PC-9 (cell line): ENCODE data around the gene NMB. TPM values are rescaled to one million over a fixed set of nuclear protein-coding genes. Genes with fewer than 3 reads are reported as not detected.
"Not testable (repeated sequence)": the region's sequence is repeated elsewhere in the genome, so short reads cannot be mapped to it uniquely, and the experiment has no call there.

Experiments
- BruUV-seq: library from RNA; stranded (reverse); fragments of 400-500 nt; replicated peaks from 2 replicates; lab custom pipeline; 2021; lab: Mats Ljungman, UMichigan
- CTCF ChIA-PET: fragments of 300-600 bp; sonication (Branson Sonifier 250); formaldehyde crosslinking; loops from one replicate; lab custom pipeline; 2022; ENCODE audit warnings: antibody characterized with exemption; lab: Charles Lee
- POLR2A ChIA-PET: fragments of 300-600 bp; sonication (Branson Sonifier 250); formaldehyde crosslinking; loops from one replicate; lab custom pipeline; 2022; ENCODE audit warnings: antibody characterized with exemption; ENCODE audit not compliant: unreplicated experiment; lab: Charles Lee
- DNase-seq, 2 experiments: peaks; one replicate each; pipeline versions ENCODE4 v3.0.0 to v3.0.0-alpha.2; 2015 to 2022; ENCODE audit warnings: mixed read lengths in 1 of 2
- H2AFZ ChIP-seq: fragments of 200-600 bp; sonication (generic); 2 replicates; pipeline ENCODE4 v1.8.1; 2017; ENCODE audit warnings: antibody characterized with exemption
- H3F3A ChIP-seq: fragments of 200-600 bp; sonication (generic); 2 replicates; pipeline ENCODE4 v1.8.1; 2017; ENCODE audit warnings: antibody characterized with exemption, mild to moderate bottlenecking, low read depth; ENCODE audit not compliant: insufficient read depth
- H3K27ac ChIP-seq: fragments of 200-600 bp; sonication (generic); 2 replicates; pipeline ENCODE4 v1.6.1; 2016; ENCODE audit warnings: mixed run types
- H3K27me3 ChIP-seq: fragments of 200-600 bp; sonication (generic); 2 replicates; pipeline ENCODE4 v1.6.1; 2016; ENCODE audit warnings: low read depth, mixed run types; ENCODE audit not compliant: insufficient read depth
- H3K36me3 ChIP-seq: fragments of 200-600 bp; sonication (generic); 2 replicates; pipeline ENCODE4 v1.6.1; 2016; ENCODE audit warnings: low read depth, mixed run types
- H3K4me1 ChIP-seq: fragments of 200-600 bp; sonication (generic); replicated peaks from 2 replicates; pipeline ENCODE4 v1.6.1; 2016; ENCODE audit warnings: mixed run types; ENCODE audit not compliant: insufficient read depth
- H3K4me2 ChIP-seq: fragments of 200-600 bp; sonication (generic); 2 replicates; pipeline ENCODE4 v1.6.1; 2017; ENCODE audit warnings: mixed run types
- H3K4me3 ChIP-seq: fragments of 200-600 bp; sonication (generic); 2 replicates; pipeline ENCODE4 v1.6.1; 2016; ENCODE audit warnings: mixed run types
- H3K79me2 ChIP-seq: fragments of 200-600 bp; sonication (generic); 2 replicates; pipeline ENCODE4 v1.6.1; 2017; ENCODE audit warnings: low read depth, mixed run types
- H3K9me2 ChIP-seq: fragments of 200-600 bp; sonication (generic); 2 replicates; pipeline ENCODE4 v1.8.1; 2017; ENCODE audit warnings: mild to moderate bottlenecking; ENCODE audit not compliant: insufficient read depth
- H3K9me3 ChIP-seq: fragments of 200-600 bp; sonication (generic); 2 replicates; pipeline ENCODE4 v1.8.1; 2016; ENCODE audit warnings: low read depth; ENCODE audit not compliant: insufficient read depth
- H4K20me1 ChIP-seq: fragments of 200-600 bp; sonication (generic); 2 replicates; pipeline ENCODE4 v1.8.1; 2017; ENCODE audit not compliant: insufficient read depth
- CTCF ChIP-seq: fragments of 200-600 bp; sonication (generic); conservative IDR thresholded peaks from 2 replicates; pipeline ENCODE4 v1.6.1; 2017; ENCODE audit warnings: mixed run types, antibody characterized with exemption, mild to moderate bottlenecking, moderate library complexity
- EZH2 ChIP-seq: fragments of 200-600 bp; sonication (generic); IDR thresholded peaks from 2 replicates; pipeline ENCODE4 v1.8.0; 2017; ENCODE audit warnings: antibody characterized with exemption, low read depth
- intact Hi-C: fragments of 100-400 bp; cut with micrococcal nuclease; formaldehyde crosslinking; loops from one replicate; pipeline ENCODE4 v1.10.0; 2022; ENCODE audit not compliant: unreplicated experiment
- total RNA-seq: library from RNA; stranded (reverse); gene quantifications from 2 replicates; pipeline ENCODE4 v1.2.3, GENCODE V29; 2021

NMB gene
- total RNA-seq, 1 experiment from 2014 or later: 77.1 TPM

- peaks cover 35% of the 10 kb centered on the region for H3K36me3 ChIP-seq
- no peaks in the 10 kb centered on the region for H3K9me2 ChIP-seq
- peaks cover 27% of the 10 kb centered on the region for H3F3A ChIP-seq
- H3K27me3 ChIP-seq: no peaks in the 10 kb centered on the region
- no peak overlapping the region for H3K4me2 ChIP-seq
- no TSS peak for BruUV-seq
- H4K20me1 ChIP-seq: peaks cover 38% of the 10 kb centered on the region
- POLR2A ChIA-PET: no interaction called here
- H3K27ac ChIP-seq: no peak overlapping the region
- H3K4me3 ChIP-seq: no peak overlapping the region
- H3K9me3 ChIP-seq: no peaks in the 10 kb centered on the region
- TF ChIP-seq CTCF (no peak), EZH2 (no peak)
- H2AFZ ChIP-seq: no peak overlapping the region
- CTCF ChIA-PET: no interaction called here
- intact Hi-C loops: no loop called here
- peaks cover 58% of the 10 kb centered on the region for H3K79me2 ChIP-seq
- H3K4me1 ChIP-seq: peaks cover 11% of the 10 kb centered on the region
- no peak for DNase-seq
These were observed 32.3 kb upstream of the NMB start for GRCh38 chr15:84690342-84690741.

- no TSS peak for BruUV-seq
- no peak overlapping the region for H2AFZ ChIP-seq
- no peak for DNase-seq
- POLR2A ChIA-PET: no interaction called here
- no peak for TF ChIP-seq CTCF
- CTCF ChIA-PET: no interaction called here
- H3F3A ChIP-seq: peaks cover 32% of the 10 kb centered on the region
- no peak overlapping the region for H3K4me2 ChIP-seq
- peaks cover 16% of the 10 kb centered on the region for H3K4me1 ChIP-seq
- peaks cover 53% of the 10 kb centered on the region for H3K79me2 ChIP-seq
- peaks cover 35% of the 10 kb centered on the region for H4K20me1 ChIP-seq
- H3K27me3 ChIP-seq: no peaks in the 10 kb centered on the region
- no peak overlapping the region for H3K27ac ChIP-seq
- H3K36me3 ChIP-seq: peaks cover 35% of the 10 kb centered on the region
- H3K9me3 ChIP-seq: no peaks in the 10 kb centered on the region
- intact Hi-C loops: no loop called here
- no peak overlapping the region for H3K4me3 ChIP-seq
- H3K9me2 ChIP-seq: no peaks in the 10 kb centered on the region
These were observed 31.9 kb upstream of the NMB start for GRCh38 chr15:84689858-84690257.

- H3K27ac ChIP-seq: peak overlapping the region; percentile 57; the same call in 1 of the 2 replicates
- H3K4me1 ChIP-seq: peaks cover 19% of the 10 kb centered on the region
- intact Hi-C loops, POLR2A ChIA-PET, H3K4me3 ChIP-seq, H3K27me3 ChIP-seq, H3K9me2 ChIP-seq, H3K9me3 ChIP-seq, CTCF ChIA-PET, BruUV-seq, DNase-seq, H4K20me1 ChIP-seq, H2AFZ ChIP-seq, H3K4me2 ChIP-seq: not testable (repeated sequence)
- H3F3A ChIP-seq: peaks cover 37% of the 10 kb centered on the region
- peaks cover 41% of the 10 kb centered on the region for H3K79me2 ChIP-seq
- H3K36me3 ChIP-seq: peaks cover 29% of the 10 kb centered on the region
These were observed 28.4 kb upstream of the NMB start for GRCh38 chr15:84686446-84686845.

GRCh38 chr15:84685304-84685703 lies 27.3 kb upstream of the NMB start:
- no peaks in the 10 kb centered on the region for H3K9me2 ChIP-seq
- H3K4me2 ChIP-seq: peak overlapping the region; percentile 44; the same call in 1 of the 2 replicates
- H3K4me3 ChIP-seq: no peak overlapping the region
- POLR2A ChIA-PET: interaction anchor here (0.7 kb wide), 1 partner anchor 21 kb away, joined by 25 read pairs; no protein-coding TSS in a partner anchor
- H4K20me1 ChIP-seq: no peaks in the 10 kb centered on the region
- H3K9me3 ChIP-seq: no peaks in the 10 kb centered on the region
- BruUV-seq: no TSS peak
- peaks cover 41% of the 10 kb centered on the region for H3F3A ChIP-seq
- no peaks in the 10 kb centered on the region for H3K27me3 ChIP-seq
- peaks cover 20% of the 10 kb centered on the region for H3K36me3 ChIP-seq
- CTCF ChIA-PET: interaction anchor here (0.6 to 1.0 kb wide), 4 partner anchors 11 to 94 kb away, joined by 5 to 10 read pairs (median 8); no protein-coding TSS in a partner anchor
- H3K27ac ChIP-seq: peak overlapping the region; percentile 57
- peaks cover 29% of the 10 kb centered on the region for H3K79me2 ChIP-seq
- peak; percentile 59 to 78 for DNase-seq
- H2AFZ ChIP-seq: no peak overlapping the region
- peaks cover 19% of the 10 kb centered on the region for H3K4me1 ChIP-seq
- TF ChIP-seq CTCF (no peak), EZH2 (no peak)
- intact Hi-C loops: no loop called here
